NCI-H2107 treated with DMSO at 0.1 percent for 48 hours (cell line): Measurements from ENCODE around the gene AFP.

Source experiments
- DNase-seq: peaks from one replicate; lab custom pipeline; 2025; ENCODE audit not compliant: unreplicated experiment; lab: John Stamatoyannopoulos, UW

Gene AFP

DNA sequence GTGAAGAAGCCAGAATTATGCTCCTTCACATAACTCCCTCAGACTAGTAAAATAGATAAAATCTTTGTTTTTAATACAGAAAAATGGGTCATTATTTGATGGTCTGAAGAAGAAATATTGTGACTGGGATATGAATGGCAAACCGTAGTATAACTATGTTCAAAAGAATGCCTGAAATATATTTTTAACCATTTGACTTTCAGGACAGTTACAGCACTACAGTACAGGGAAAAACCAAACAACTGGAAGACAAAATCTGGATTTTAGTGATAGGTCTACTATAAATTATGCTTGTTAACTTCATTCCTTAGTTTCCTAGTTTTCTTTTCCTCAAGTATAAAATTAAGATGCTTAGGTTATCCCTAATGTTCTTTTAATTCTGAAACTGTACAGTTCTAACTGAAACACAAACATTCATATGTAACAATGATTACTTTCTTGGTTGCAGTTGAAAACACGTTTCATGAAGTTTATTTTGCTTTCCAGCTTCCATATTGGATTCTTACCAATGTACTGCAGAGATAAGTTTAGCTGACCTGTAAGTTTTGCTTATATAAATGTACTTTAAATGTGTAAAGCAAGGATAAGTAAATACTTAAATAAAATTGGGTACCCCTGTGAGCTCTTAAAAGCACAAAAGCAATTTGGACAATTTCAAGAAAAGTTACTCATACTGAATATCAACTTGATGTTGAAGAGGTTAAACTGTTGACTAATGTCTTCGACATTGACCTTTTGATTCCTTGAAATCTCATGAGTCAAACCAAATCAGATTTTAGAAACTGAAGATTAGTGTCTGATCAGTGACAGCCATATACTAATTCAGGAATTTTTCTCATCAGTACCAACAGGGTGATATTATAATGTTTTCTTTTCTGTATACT lies 895 bp downstream of the AFP start:
- no peak for DNase-seq

DNA sequence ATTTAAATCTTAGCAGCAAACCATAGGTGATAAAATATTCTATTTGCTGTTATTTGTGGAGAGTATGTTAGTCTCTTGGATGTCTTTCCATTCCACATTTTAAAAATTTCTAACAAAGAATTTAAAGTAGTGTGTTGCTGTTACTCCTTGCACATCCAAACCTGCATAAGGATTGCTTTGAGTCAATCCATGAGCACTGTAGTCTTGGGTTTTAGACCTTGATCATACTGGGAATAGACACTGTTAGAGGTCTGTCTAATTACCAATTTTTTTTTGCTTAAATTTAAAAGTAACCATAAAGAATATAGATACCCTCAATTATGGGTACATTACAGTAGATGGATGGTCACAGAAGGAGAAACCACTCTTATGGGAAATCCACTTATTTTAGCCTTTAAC lies 1.5 kb downstream of the AFP start:
- DNase-seq, result no peak

DNA sequence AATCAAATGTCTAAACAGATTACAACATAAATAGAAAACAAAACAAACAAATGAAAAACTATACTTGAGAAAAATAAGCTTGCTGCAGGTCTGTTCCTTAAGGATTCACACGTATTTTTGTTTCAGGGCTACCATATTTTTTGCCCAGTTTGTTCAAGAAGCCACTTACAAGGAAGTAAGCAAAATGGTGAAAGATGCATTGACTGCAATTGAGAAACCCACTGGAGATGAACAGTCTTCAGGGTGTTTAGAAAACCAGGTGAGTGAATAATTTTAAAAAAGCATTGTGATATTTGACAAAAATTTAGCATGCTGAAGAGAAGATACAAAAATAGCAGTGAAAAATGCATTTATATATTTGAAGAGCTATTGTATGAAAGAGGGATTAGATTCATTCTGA lies 2.0 kb downstream of the AFP start:
- DNase-seq, result no peak

DNA sequence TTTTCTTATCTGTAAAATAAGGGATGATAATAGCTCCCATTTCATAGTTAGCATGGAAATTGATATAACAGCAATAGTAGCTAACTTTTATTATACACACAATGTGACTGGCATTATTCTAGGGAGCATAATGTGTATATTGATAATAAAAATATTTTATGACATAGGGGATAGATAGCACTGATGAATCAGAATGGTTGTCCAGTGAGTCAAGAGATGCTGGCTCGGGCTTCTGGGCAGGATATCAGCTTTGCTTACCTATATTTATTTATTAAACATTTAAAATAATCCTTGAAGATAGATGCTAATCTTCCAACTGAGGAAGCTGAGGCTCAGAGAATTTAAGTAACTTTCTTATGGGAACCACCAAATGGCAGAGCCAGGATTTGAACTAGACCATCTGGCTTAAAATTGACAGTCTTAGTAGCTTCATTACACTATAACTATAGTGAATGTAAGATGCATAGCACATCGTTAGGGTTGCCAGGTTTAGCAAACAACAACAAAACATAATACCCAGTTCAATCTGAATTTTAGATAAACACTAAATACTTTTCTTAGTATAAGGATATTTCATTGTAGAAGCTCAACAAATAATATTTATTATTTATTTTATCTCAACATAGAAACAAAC lies 2.7 kb downstream of the AFP start:
- DNase-seq, result no peak

DNA sequence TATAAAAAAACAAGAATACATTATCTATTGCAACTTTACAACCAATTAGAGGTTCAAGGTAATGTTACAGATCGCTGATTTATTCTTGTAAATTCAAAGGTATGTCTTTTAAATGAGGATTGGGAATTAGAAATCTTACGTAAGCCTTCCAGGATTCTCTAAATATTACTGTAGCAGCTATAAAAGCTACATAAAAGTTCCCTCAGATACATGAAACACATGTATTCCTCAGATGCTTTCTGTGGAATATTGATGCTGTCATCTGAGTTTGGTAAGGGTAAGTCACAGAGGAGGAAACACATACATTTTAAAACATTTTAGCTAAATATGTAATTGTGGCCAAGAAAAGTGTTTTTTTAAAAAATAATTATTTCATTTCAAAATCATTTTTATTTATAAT lies 3.4 kb downstream of the AFP start:
- DNase-seq, result no peak

DNA sequence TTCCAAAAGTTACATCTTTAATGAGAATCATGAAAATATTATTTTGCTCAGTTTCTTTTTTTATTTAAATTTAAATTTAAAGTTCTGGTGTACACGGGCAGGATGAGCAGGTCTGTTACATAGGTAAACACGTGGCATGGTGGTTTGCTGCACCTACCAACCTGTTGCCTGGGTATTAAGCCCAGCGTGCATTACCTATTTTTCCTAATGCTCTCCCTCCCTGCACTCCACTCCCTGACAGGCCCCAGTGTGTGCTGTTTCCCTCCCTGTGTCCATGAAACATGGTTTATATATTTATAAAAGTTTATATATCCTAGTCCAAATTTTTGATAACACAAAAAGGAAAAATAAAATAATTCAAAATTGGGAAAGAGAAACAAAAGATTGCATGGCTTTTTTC lies 4.0 kb downstream of the AFP start:
- DNase-seq, result no peak

DNA sequence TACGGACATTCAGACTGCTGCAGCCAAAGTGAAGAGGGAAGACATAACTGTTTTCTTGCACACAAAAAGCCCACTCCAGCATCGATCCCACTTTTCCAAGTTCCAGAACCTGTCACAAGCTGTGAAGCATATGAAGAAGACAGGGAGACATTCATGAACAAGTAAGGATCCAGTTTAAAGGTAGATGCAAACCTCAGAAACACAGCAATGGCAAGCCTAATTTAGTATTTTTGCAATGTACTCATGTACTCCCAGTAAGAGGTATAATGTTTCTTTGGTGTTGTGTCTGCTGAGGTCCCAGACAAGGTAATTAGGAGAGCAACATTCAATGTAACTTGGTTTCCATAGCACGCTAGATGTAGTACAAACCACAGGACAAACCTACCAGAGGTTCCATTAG lies 4.6 kb downstream of the AFP start:
- DNase-seq, result no peak

DNA sequence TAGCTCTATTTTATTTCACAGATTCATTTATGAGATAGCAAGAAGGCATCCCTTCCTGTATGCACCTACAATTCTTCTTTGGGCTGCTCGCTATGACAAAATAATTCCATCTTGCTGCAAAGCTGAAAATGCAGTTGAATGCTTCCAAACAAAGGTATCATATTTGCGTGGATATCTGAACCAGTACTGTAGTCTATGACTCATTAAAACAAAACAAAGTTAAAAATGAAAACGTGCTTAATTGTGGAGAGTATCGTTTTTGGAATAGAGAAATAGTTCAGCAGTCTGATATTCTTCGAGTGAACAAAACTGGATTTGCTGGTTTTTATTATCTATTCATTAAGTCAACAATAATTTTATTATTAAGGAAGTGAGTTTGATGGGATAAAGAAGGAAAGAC lies 6.3 kb downstream of the AFP start:
- DNase-seq, result no peak

DNA sequence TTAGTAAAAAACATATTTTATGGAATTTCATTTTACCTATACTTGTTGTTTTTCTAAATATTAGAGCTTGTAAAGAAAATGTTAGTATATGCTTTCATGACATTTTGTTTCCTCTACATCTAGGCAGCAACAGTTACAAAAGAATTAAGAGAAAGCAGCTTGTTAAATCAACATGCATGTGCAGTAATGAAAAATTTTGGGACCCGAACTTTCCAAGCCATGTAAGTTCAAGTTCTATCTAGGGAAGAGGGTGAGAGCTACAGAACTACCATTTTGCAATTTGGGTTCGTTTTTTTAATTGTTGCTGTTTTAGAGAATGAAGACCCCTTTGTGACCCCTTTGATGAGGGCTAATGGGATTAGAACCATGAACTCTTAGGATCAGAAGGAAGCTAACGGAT lies 7.2 kb downstream of the AFP start:
- no peak for DNase-seq

DNA sequence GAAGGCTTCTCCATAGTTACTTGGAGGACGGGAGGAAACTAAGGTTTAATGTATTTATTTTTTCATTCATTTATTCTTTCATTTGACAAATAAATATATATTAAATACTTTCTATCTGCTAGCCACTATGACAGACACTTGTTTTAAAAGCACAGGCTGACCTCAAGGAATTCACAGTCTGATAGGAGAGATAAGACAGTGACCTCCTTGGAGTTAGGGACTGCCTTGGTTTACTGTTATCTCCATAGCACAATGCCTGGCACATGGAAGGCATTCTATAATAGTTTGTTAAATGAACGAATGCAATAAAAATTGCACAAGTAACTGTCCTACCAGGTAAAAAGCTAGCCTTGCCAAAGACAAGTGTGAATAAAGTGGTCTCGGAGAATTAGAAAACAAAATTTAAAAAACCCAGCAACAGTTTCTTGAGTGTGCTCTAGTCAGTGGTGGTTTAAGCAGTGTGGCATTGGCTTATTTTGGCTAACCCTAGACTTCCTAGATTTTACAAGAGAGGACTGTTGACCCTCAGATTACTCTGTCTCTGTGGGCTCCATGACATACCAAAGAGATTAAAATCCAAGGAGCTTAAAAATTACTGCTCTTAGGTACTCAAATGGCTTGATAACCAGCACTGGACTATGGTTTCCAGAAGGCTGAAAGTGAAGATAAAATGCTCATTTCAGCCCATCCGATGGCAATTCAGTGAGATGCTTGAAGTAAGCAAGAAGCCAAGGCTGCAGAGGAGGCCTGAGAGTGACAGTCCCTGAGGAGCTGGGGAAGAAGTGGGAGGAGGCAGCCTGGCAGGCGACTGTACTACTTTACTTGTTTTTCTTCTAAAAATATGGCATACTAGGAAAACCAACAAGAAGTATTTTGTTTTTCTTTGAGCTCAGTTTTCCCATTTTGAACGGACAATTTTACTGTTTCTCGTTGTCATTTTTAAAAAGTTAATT lies 9.6 kb downstream of the AFP start:
- DNase-seq, result no peak

DNA sequence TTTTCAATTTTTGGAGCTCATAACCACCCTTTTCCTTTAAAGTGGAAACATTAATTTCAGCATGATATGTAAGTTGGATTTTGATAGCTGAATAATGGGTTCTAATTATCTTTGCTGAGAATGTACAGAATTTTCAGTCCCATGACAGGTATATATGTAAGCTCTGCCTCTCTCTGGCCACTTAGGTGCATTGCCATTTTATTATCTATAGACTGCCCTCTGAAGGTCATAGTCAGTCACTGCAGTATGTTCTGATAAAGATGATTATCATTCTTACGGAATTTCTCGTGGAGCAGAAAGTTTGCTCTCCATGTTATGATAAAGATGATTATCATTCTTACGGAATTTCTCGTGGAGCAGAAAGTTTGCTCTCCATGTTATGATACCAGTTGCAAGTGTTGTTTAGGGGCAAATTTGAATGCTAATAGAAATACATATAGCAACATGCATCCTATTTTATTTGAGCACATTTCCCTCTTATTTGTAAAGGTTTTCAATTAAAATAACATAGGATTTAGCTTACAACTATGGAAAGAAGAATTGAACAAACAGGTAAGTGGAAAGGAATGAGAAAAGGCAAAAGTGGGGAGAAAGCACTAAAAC lies 10.4 kb downstream of the AFP start:
- peak; percentile 49 for DNase-seq

DNA sequence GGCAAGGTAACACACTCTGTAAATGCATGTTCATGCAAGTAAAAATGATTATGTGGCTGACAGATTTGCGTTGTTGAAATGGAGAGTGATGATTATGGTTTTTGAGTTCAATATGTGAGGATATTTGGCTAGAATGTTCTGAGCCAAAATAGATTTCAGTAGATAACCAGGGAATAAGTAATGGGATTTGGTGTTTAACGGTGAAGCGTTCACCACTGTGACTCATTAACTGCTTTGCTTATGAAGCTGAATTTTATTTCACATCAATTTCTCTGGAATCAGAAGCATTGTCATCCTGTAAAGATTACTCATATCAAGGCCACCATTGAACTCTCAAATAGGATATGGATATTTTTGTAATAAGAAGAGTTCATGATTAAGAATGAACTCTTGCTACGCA lies 11.7 kb downstream of the AFP start:
- no peak for DNase-seq

DNA sequence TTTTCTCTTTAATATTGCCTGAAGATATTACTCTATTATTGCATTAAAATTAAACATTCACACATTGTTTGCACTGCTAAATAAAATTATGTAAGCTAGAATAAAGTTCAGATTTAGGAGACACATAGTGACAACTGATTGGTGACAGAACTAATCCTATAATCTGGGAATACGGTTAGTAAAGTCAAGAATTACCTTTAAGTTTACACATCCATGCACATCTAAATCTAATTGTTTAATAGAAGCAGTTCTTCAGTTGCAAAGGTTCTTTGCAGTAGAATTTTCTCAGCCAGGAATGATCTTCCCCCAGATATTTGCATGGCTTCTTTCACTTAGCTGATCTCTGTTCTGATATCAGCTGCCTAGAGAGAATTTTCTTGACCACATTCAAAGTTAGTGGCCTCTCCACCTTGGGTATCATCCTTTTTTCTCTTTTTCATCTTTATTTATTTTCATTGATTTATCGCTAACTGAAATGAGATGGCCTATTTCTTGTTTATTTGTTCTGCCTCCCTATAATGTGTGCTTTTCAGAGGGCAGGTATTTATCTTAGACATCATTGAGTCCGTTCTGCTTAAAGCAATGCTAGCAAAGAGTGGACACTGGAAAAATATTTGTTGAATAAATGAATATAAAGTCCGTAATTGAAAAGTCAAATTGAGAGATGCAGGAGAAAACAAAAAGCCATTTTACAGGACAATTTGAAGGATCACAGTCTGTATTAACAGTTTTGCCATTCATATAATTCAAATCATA lies 12.6 kb downstream of the AFP start:
- no peak for DNase-seq

DNA sequence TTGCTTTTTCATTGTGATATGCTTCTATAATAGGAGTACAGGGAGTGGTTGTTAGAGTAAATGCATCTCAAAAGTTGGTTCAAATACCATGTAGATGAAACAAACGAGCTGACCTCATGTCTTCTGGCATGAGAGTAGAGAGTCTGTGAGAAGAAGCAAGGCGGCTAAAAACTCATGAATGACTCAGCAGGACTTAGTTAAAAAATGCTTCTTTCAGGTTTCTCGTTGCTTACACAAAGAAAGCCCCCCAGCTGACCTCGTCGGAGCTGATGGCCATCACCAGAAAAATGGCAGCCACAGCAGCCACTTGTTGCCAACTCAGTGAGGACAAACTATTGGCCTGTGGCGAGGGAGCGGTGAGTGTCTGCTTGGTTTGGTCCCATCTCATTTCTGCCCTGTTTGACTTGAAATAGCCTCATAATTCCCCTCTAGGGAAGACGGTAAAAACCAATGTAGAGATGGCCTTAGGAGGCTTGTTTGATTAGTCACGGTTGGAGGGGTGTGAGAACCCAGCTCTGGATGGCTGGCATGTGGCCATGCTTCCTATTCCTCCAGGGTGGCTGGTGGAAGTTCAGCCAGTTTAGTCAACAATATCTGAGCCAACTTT lies 14.5 kb downstream of the AFP start:
- DNase-seq, result peak; percentile 62

DNA sequence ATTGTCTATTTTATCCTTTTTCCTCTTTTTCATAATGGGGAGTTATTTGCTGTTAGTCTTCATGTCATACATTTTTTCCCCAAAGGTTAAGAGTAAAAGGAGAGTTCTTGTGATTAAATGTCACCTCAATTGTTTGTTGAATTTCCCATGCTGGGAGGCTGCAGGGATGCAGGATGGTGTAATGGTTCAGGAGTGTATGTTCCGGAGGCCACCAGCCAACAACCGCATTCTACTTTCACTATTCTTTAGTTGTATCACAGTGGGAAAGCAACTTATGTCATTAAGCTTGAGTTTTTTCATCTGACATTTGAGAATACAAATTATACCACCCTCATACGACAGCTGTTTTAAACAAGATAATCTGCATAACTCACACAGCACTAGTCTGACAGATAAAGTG lies 15.4 kb downstream of the AFP start:
- DNase-seq, result peak; percentile 85

DNA sequence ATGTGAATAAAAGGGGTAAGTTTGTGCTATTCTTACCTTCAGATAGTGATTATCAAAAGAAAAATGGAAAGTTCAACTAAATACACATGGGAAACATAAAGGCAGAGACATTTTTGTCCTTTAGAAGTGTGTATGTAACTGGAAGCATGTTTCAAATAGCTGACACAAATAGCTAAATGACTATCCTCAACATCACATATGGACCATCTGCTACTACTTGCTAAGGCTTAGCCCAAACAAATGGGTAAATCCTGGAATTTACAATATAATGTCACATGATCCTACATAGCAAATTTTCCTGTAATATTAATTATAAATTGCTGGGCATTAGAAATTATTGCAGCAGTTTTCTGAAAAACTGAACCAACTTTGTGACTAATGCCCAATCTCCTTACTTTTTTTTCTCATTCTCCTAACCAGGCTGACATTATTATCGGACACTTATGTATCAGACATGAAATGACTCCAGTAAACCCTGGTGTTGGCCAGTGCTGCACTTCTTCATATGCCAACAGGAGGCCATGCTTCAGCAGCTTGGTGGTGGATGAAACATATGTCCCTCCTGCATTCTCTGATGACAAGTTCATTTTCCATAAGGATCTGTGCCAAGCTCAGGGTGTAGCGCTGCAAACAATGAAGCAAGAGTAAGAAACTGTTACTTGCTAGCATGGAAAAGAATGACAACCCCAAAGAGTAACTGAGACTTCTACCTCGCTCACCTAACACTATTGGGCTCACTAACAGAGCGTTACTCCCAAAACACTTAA lies 16.1 kb downstream of the AFP start:
- DNase-seq, result no peak

DNA sequence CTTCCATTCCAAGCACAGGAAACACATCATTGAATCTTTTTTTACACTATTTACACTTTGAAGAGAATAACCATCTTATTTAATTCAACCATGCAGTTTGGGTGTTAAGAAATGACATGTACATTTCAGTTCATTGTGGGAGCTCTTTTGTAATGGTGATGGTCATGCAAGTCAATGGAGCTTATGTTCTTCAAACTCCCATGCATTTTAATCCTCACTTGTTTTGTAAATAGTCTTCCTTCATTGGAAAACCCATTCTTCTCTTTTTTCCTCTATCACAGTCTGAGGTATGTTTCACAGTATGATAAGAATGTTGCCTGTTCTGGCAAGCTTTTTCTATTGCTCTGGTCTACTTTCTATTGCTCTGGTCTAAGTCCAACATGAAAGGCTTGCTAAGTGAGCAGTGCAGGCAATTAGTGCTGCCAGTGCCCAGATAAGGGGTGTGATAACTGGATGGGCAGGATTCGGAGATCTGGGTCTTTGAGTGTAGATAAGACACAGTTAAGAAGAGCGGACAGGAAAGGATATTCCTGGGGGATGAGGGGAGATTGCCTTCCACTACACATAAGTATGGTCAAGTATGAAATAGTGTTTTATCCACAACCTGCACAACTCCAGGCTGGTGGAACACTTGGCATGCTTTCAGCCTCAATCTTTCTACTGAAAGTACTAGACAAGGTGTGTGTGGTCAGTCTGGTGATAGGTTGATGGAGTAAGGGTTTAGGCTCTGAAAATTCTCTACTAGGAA lies 17.1 kb downstream of the AFP start:
- no peak for DNase-seq

DNA sequence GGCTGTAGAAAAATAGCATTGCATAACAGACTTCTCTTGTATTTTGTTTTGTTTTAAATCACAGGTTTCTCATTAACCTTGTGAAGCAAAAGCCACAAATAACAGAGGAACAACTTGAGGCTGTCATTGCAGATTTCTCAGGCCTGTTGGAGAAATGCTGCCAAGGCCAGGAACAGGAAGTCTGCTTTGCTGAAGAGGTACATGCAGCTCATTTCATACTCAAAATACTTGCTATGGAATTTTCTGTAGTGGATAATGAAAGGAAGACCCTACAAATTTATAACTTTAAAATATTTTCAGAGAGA lies 17.6 kb downstream of the AFP start:
- DNase-seq, result no peak

DNA sequence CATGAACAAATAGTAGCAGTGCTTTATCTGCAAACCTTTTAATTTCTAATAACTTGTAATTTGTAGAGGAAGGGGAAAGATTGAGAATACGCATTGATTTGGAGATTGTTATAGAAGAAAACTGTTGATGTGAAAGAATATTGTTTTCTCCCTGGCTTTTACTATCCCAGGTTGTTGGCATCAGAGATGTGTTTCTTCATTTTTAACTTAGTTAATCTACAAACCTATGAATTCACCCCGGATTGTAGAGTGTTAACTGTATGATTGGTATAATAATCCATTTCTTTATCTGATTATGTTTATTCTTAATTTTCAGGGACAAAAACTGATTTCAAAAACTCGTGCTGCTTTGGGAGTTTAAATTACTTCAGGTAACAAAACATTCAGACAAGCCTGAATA lies 18.9 kb downstream of the AFP start:
- no peak for DNase-seq
